Uterus (tissue), 4 donors: Measurements from ENCODE around the gene NACA. TPM values are rescaled to one million over a fixed set of nuclear protein-coding genes. Genes with fewer than 3 reads are reported as not detected.

Source experiments
- DNase-seq, 2 donors: peaks; one replicate each; pipeline ENCODE4 v3.0.0-alpha.2; 2019 to 2020
- H3K27ac ChIP-seq, 2 donors: fragments of 200-600 bp; sonication (generic); 1 replicate in 1 of 2; 2 replicates in 1 of 2; pipeline ENCODE4 v1.5.1; 2016 to 2018
- H3K27me3 ChIP-seq, 2 donors: fragments of 200-600 bp; sonication (generic); one replicate each; pipeline ENCODE4 v1.5.1; 2018 to 2019; ENCODE audit warnings: control low read depth in 1 of 2
- H3K36me3 ChIP-seq, 2 donors: fragments of 200-600 bp; sonication (generic); one replicate each; pipeline ENCODE4 v1.5.1; 2019; ENCODE audit warnings: control low read depth in 1 of 2
- H3K4me1 ChIP-seq, 2 donors: fragments of 200-600 bp; sonication (generic); one replicate each; pipeline ENCODE4 v1.5.1; 2018 to 2019; ENCODE audit warnings: control low read depth in 1 of 2
- H3K4me3 ChIP-seq, 2 donors: fragments of 200-600 bp; sonication (generic); 1 replicate in 1 of 2; 2 replicates in 1 of 2; pipeline ENCODE4 v1.5.1; 2018 to 2019; ENCODE audit warnings: mild to moderate bottlenecking in 1 of 2
- H3K9me3 ChIP-seq, 2 donors: fragments of 200-600 bp; sonication (generic); one replicate each; pipeline ENCODE4 v1.5.1; 2019; ENCODE audit warnings: control low read depth in 1 of 2
- CTCF ChIP-seq, 4 experiments: fragments of 200-600 bp in 2 of 4; fragments of 450-650 bp in 2 of 4; sonication (generic) in 2 of 4; IDR thresholded peaks; one replicate each; pipeline ENCODE4 v1.5.1; 2016 to 2019; ENCODE audit warnings: antibody characterized with exemption in 4 of 4, mild to moderate bottlenecking in 2 of 4, moderate library complexity in 1 of 4
- POLR2A ChIP-seq, 2 donors: fragments of 450-650 bp; IDR thresholded peaks; one replicate each; pipeline ENCODE4 v1.6.1; 2016; ENCODE audit warnings: antibody characterized with exemption in 2 of 2, mild to moderate bottlenecking in 1 of 2, moderate library complexity in 1 of 2
- intact Hi-C: fragments of 100-400 bp; cut with DNase I; formaldehyde crosslinking; loops from one replicate; pipeline ENCODE4 v1.15.1; 2023; ENCODE audit warnings: low total_unique reads
- small RNA-seq: library from RNA; depleted of rRNA; stranded (forward); fragments of <200 nt; gene quantifications from one replicate; pipeline ENCODE3, GENCODE V24; 2016
- total RNA-seq, 4 donors: library from RNA; depleted of rRNA in 3 of 4; stranded (reverse); fragments of >200 nt in 3 of 4; gene quantifications; one replicate each; pipeline versions ENCODE4 v1.1.0 to v1.2.4, GENCODE V29; 2014 to 2023
- donor health status: DM: yes; HTN: yes; CAD: no.

NACA gene
- total RNA-seq, 4 donors from 2014 or later: 942 to 2,684 (median 1,304) TPM

- Histone ChIP-seq H3K4me1 (no peaks in the 10 kb centered on the region), H3K36me3 (no peaks in the 10 kb centered on the region), H3K9me3 (no peaks in the 10 kb centered on the region), H3K4me3 (no peak overlapping the region), H3K27ac (no peak overlapping the region), H3K27me3 (no peaks in the 10 kb centered on the region)
- TF ChIP-seq CTCF (IDR thresholded peaks at IDR 0.05) (no peak), POLR2A (IDR thresholded peaks at IDR 0.05) (no peak)
- DNase-seq: no peak
- intact Hi-C loops: no loop called here
These were observed 57.0 kb downstream of the NACA start for GRCh38 chr12:56668197-56668457.

Small RNAs within 50 kb of the gene (small RNA-seq; reads per million reads assigned to genes)
- not detected for gene RN7SL809P

Other genes with a start within 250 kb of the NACA start
- 1 to 10 TPM in 2 of 4 donors, under 1 TPM in 1, not detected in 1; 0.29 to 5.9 (median 1.1) TPM for gene GLS2, start 237.1 kb downstream of the NACA start, total RNA-seq
- 100 to 1,000 TPM in 1 of 4 donors, 10 to 100 TPM in 3; 28.6 to 107 (median 33.0) TPM for gene RBMS2, start 203.5 kb downstream of the NACA start, total RNA-seq
- gene BAZ2A, start 95.0 kb downstream of the NACA start, total RNA-seq: 100 to 1,000 TPM in 1 of 4 donors, 10 to 100 TPM in 3; 25.1 to 136 (median 28.9) TPM
- 100 to 1,000 TPM; 166 to 279 (median 244) TPM for gene ATP5F1B, start 79.3 kb downstream of the NACA start, total RNA-seq
- gene PTGES3, start 37.0 kb downstream of the NACA start, total RNA-seq: 100 to 1,000 TPM in 3 of 4 donors, 10 to 100 TPM in 1; 80.7 to 236 (median 141) TPM
- 10 to 100 TPM in 2 of 4 donors, 1 to 10 TPM in 1, not detected in 1; 6.0 to 71.7 (median 28.6) TPM for gene PRIM1, start 27.0 kb upstream of the NACA start, total RNA-seq
- 10 to 100 TPM in 1 of 4 donors, 1 to 10 TPM in 3; 2.4 to 10.5 (median 7.3) TPM for gene HSD17B6, start 38.0 kb upstream of the NACA start, total RNA-seq
- gene SDR9C7, start 209.1 kb upstream of the NACA start, total RNA-seq: under 1 TPM in 2 of 4 donors, not detected in 2; 0.26 to 0.49 TPM
- gene RDH16, start 232.3 kb upstream of the NACA start, total RNA-seq: 1 to 10 TPM in 3 of 4 donors, under 1 TPM in 1; 0.29 to 2.1 (median 1.3) TPM